Measurements from ENCODE around the gene GNG13.

DNA sequence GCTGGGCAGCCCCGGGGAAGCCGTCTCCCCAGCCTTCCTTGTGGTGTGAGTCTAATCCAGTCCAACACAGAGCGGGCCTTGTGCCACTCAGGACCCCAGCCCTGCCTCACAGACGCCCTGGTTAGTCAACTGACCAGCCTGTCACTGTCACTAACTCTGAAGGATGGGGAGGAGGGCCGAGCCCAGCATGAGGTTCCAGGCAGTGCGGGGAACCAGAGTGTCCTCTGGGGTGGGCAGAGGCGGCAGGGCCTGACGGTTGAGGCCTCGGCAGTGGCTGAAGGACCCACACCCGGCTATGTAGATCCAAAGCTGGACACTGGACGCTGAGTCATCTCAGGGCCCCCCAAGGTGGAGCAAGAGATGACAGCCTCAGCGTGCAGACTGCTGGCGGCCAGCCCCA lies 21.0 kb downstream of the GNG13 start:
- TF ChIP-seq CTCF (IDR thresholded peaks at IDR 0.05) (no peak), POLR2A (IDR thresholded peaks at IDR 0.05) (no peak)

Data from body of pancreas (tissue), 4 donors.